Head of caudate nucleus (tissue), 42 donors: ENCODE results near the gene STK32B.

Source experiments
- DNase-seq, 42 donors: peaks; one replicate each; pipeline versions ENCODE4 v3.0.0 to v3.0.0-alpha.2; 2020 to 2021; ENCODE audit warnings: mixed read lengths in 7 of 42
- intact Hi-C: fragments of 100-400 bp; cut with DNase I; formaldehyde crosslinking; loops from one replicate; pipeline ENCODE4 v1.15.0; 2022

The STK32B gene

DNA sequence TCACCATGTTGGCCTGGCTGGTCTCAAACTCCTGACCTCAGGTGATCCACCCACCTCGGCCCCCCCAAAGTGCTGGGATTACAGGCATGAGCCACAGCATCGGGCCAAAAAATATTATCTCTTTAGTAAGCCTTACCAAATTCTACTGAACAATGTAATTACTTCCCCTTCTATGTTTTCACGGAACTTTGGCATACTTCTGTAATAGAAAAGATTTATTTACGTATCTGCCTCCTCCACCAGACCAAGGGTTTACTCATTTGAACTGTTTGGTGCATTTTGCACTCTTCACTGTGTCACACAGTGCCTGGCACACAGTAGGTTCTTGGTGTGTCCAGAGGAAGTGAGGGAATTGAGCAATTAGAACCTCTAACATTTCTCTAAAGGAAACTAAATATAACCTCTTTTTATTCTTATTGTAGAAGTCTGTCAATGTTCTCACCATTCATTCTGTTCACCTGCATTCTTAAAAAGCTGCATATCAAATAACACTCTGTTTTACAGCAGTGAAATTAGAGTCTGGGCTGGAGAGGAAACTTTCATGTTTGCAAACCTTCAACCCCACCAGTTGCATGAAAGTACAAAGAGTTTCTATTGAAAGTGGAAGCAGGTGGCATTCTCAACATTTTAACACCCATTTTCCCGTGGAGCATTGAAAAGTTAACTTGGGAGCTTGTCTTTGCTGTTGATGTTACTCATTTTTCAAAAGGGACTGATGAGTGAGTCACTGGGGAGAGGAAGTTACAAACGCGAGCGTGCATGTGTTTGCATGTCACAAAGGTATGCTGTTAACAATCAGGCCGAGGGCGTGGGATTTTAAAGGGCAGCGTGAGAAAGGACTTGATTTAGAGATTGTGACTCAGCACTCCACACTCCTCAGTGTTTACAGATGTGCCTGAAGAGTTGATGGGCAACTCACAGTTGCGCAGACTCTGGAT lies 314.1 kb downstream of the STK32B start:
- DNase-seq: peak in 13 of 42 donors; percentile 5 to 49 (median 26)
- intact Hi-C loops: no loop called here

DNA sequence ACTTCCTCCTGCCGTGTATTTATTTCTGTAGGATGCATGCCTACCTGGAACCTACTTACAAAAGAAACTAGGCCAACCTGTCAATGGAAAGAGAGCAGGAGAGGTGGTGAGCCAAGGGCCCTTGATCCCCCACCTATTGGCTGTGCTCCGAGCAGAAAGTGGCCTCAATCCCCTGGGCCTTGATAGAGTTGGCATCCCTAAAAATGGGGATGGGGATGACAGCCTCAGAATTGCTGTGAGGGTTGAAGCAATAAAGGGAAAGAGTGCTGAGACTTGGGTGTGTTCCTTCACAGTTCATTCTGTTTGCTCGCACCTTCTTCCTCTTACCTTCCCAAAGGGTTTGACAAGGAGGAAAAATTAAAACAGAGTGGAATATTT lies 314.7 kb downstream of the STK32B start:
- no peak for DNase-seq
- intact Hi-C loops: no loop called here

DNA sequence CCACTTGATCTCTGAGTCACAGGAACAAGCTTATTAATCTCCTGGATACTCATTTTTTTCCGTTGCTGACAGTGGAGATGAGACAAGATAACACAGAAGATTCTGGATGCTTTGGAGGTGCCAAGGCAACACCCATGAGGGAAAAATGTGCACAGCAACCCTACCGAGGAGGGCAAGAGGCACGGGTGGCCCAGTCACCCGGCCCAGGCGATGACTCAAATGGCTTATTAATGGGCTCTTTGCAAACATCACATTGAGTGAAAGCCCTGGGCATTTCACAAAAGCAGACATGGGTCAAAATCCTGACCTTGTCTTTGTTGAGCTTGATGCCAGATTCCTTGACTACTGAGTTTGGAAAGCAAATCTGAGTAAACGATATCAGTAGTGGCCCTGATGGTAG lies 315.1 kb downstream of the STK32B start:
- intact Hi-C loops: no loop called here
- peak in 3 of 42 donors; percentile 10 to 39 (median 25) for DNase-seq

DNA sequence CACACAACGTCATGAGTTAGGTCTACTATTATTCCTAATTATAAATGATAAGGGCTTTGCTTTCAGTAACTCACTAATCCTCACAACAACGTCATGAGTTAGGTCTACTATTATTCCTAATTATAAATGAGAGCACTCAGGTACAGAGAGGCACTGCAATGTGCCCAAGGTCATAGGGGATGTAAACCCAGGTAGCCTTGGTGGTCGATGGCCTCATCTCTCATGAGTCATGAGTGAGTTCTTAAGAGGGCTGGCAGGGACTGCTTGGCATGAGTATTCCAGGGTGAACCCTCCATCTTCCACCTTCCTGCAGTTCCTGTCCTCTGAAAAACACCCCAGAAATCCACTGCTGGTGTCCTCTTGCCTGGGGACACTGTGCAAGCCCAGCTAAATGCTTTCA lies 317.1 kb downstream of the STK32B start:
- DNase-seq: no peak

DNA sequence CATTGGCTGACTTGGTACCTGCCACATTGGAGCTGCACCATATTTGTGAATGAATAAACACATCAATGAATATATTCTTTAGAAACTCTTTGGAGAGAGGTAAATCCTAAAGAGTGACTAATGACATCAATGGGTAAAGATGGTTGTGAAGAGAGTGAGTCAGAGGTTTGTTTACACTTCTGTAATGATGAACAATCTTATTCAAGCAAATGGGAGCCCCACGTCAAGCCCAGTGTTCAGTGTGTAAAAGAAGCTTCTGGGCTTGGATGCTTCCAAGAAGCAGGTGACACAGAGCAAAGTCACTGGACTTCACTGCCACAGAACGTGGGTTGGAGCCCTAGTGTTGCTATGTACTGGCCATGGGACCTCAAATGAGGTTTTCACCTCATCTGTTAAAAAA lies 319.0 kb downstream of the STK32B start:
- intact Hi-C loops: no loop called here
- DNase-seq: no peak

More for the DNA sequence above, 317.1 kb downstream of the STK32B start:
- intact Hi-C loops: no loop called here

DNA sequence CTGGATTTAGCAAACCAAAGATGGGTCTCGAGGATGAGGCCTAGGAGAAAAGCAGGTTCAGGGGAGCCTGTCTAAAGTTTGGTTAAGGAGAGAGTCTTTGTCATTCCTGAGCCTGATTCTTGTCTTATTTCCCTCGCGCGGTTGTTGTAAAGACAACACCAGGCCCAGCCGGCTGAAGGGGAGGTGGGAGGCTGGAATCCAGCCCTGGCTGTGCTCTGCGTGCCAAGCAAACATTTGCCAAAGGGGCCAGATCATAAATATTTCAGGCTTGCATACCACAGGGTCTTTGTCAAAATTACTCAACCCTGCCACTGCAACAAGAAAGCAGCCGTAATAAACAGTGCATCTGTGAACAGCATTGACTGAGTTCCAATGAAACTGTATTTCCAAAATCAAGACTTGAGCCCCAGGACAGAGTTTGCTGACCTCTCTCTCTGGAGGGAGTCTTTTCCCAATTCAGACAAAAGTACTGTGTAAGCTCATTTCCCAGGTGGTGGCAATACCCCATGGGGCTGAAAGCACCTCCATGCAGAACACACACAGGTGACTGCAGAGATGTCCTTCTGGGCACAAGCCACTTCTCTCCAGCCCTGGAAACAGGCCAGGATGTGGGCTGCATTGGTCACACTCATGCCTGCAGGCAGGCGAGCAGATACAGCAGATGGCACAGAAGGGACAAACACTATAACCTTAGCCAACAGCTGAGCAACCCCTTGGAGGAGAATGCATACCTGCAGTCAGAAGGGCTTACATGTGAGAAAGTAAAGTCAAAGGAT lies 320.3 kb downstream of the STK32B start:
- intact Hi-C loops: no loop called here
- DNase-seq: no peak

DNA sequence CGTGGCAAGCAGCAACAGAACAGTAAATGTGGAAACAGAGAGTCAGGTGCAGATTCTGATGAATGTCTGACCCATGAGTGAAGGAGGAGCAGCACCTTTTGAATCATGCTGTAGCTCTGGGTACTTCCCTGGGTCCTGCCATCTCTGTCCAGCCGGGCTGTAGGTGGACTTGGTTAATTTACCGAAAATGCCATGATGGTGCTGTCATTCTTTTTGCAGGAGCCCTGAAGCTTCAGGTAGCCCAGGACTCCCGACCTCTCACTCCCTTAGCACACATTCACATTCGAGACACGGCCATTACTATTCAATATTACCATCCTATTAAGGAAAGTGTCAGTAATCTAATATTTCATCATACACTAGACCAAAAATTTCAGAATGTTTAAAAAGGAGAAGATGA lies 320.9 kb downstream of the STK32B start:
- intact Hi-C loops: no loop called here
- no peak for DNase-seq

DNA sequence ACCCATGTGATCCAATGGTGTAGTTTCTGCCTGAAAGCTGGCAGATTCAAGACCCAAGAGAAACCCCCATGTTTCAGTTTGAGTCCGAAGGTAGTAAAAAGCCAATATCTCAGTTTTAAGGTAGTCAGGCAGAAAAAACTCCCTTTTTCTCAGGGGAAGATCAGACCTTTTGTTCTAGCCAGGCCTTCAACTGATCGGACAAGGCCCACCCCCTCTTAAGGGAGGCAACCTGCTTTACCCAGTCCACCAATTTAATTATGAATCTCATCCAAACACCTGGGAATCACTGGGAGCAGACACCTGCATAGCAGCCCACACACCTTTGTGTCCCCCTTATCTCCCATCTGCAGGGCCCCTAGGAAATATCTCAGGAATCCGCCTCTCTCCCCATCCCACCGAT lies 322.0 kb downstream of the STK32B start:
- DNase-seq: no peak
- intact Hi-C loops: no loop called here

DNA sequence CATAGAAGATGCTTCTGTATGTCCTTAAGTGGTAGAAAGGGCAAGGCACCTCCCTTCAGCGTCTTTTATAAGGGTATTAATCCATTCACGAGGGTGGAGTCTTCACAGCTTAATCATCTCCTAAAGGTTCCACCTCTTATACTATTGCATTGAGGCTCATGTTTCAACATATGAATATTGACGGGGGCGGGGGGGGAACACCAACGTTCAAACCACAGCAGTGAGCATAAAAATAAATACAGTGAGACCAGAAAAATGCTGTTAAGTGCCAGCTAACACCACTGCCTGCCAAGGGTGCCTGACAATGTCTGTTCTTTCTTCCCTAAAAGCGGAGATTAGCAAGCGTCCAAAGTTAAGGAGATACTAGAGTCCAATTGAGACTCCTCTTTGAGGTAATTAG lies 323.3 kb downstream of the STK32B start:
- intact Hi-C loops: no loop called here
- DNase-seq: no peak

DNA sequence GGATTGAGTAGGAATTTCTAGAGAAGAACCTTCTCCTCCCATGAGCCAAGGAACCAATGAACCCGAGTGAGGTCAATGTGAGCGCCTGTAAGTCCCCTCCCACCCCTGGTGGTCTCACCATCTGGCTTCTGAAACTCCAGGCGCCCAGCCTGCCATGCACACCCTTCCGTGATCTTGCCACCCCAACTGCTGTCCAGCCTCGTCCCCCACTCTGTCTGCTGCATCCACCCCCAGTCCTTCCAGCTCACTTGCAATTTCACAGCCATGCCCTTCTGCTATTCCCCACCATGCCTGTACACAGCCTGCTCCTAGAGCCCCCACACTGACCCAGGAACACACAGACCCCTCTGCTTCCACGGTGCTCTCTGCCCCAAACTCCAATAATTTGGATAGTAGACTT lies 323.7 kb downstream of the STK32B start:
- no peak for DNase-seq
- intact Hi-C loops: no loop called here

DNA sequence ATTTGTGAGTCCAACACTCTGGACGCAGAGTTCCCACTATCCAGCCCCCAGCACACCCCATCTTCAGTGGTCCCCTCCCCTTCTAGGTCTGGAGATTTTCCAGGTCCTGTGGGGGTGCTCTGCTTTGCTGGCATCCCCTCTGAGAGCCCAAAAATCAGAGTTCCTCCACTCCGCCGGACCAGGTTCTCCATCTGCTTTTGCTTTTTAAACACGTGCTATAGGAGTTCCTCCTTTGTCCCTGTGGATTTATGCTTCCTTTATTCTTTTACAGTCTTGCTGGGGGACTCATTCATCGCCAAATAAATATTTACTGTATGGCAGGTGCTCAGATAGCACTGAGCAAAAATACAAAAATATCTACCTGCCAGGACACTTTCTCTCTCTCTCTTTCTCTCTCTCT lies 324.7 kb downstream of the STK32B start:
- no peak for DNase-seq
- intact Hi-C loops: no loop called here

DNA sequence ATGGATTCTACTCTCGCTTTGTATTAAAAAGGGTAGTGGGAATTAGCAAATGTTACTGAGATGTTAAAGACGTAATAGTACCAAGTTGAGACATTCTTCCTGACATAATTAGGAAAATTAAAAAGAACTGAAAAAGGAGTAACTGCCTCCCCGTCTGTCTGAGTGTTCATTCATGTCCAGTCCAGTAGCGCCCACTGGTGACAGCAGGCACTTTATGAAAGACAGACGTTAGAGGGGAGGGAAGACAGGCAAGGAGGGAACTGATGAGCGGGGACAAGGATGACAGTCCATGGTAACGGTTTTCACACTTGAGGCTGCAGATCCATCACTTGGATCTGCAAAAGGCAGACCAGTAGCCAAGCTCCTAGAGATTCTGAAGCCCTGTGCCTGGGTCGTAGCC lies 326.7 kb downstream of the STK32B start:
- intact Hi-C loops: no loop called here
- no peak for DNase-seq

DNA sequence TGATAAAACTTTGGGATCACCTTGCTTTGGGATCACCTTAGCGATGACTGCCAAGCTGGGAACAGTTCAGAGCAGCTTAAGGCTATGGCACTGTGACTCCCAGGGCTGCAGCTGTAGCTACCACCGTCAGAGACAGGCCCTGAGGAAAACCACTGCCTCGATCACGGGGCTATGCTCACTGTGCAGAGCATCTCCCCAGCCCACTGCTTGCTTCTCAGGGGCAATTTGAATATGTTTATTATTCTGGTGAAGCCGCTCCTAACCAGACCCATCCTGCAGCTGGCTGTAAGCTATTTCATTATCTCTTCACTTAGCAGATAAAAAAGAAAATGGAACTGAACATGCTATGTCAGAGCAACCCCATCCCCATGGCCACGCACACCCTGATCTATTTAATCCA lies 328.6 kb downstream of the STK32B start:
- intact Hi-C loops: no loop called here
- no peak for DNase-seq

DNA sequence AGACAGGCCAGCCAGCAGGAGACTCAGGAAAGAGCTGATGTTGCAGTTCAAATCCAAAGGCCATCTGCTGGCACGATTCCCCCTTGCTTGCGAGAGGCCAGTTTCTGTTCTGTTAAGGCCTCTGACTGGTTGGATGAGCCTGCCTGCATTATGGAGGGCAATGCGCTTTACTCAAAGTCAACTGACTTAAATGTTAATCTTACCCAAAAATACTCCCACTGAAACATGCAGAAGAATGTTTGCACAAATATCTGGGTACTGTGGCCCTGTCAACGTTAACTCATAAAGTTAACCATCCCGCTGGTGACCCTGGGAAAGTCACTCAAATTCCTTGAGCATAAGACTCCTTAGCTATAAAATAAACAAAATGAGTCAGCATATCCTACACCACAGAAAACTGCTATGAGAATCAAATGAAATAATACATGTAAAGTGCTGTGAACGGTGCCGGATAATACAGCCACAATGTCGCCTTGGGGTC lies 330.7 kb downstream of the STK32B start:
- intact Hi-C loops: no loop called here
- DNase-seq: no peak

DNA sequence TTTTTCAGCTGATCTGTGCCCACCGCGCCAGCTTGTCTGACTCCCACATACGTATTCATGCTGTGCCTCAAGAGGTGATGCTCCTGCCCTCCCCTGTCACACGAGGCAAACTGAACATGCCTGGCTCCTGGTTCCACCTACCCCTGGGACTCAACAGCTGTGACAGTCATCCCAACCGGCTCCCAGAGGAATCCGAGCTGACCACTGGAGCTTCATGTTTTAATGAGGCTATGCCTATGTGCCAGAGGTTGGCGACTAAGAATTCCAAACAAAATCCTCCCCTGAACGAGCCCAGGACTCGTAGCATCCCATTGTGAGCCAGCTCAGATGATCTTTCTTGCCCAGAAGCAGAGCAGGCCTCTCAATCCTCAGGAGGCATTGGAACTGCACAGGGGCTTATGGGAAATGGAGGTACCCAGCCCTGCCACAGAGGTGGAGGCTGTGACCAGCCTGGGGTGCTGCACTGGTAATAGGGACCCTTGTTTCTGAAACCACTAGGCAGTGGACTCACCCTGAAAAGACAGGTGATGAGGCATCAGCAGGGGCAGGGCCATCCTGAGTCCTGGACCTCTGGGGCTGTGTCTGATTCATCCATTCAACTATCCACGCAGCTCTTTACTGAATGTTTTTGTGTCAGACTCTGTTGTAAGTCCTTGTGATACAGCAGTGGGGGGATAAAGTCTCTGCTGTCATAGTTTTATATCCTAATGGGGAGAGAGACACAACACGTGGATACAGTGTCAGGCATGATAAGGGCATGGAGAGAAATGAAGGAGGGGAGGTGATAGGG lies 332.1 kb downstream of the STK32B start:
- no peak for DNase-seq
- intact Hi-C loops: no loop called here

DNA sequence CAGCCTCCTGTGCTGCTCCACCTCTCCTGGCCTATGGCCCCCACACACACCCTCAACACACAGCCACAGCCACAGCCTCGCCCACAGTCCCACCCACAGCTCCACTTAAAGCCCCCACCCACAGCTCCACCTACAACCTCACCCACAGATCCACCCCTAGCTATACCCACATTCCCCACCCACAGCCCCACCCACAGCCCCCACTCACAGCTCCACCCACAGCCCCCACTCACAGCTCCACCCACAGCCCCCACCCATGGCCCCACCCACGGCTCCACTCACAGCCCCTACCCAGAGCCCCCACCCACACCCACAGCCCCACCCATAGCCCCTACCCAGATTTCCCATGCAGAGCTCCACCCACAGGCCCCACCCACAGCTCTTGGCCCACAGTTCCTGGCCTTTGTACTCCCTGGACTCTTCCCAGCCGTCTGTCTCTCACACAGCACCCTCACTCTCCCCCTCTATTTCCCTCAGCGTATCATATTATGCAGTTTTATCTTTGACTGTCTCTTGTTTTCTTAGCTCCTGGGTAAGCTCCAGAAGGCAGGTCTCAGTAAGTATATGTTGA lies 334.5 kb downstream of the STK32B start:
- no peak for DNase-seq
- intact Hi-C loops: no loop called here

DNA sequence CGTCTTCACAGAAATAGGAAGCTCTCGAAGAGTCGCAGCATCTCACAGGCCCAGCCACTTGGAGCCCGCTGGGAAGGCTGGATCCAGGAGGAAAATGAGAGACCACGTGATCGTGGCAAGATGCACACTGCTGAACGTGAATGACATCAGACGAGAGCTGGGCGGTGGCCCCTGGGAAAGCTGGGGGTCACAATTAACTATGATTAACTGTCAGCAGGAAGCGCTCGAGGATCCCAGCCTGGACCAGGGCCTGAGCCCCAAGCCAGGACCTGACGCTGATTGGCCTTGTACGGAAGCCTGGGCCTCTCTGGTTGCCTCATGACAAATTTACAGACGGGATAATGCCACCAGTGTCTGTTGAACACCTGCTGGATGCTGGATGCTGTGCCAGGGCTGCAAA lies 335.6 kb downstream of the STK32B start:
- no peak for DNase-seq
- intact Hi-C loops: no loop called here

DNA sequence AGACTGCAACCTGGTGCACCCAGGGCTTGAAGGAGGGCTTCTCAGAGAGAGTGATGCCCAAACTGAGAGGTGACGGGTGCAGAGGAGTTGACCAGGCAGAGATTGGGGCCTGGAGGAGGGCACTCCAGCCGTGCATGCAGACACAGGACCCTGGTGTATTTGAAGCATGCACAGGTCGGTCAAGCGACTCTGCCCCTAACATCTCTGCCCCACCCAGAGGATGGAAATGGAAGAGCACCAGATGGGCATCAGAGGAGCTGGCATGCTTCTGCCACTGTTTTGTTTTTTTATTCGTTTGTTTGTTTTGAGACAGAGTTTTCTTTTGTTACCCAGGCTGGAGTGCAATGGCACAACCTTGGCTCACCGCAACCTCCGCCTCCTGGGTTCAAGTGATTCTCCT lies 336.2 kb downstream of the STK32B start:
- DNase-seq: no peak

DNA sequence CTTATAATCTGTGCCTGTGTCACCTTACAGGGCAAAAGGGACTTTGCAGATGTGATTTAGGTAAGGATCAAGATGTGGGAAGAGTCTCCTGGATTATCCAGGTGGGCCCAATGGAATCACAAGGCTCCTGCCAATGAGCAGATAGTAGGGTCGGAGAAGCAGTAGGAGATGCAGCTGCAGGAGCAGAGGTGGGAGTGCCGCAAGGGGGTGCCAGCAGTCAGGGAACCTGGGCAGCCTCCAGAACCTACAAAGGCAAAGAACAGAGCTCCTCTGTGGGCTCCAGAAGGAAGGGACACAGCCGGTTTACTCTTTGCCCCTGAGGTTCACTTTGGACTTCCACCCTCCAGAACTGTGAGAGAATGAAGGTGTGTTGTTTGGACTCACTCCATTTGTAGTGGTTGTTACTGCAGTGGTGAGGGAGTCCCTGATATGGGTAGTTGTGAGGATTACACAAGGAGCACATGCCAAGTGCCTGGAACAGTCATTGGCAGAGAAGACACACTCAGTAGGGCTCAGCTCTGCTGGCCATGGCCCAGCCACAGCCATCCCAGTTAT lies 338.6 kb downstream of the STK32B start:
- intact Hi-C loops: no loop called here
- DNase-seq: no peak

More for the DNA sequence above, 336.2 kb downstream of the STK32B start:
- intact Hi-C loops: no loop called here
